ELF-1 (cell line): Measurements from ENCODE around the gene ABCG1.
A peak's percentile ranks its signal among the peaks of the same experiment; 100 is the strongest.

Source experiments
- DNase-seq: peaks from one replicate; pipeline ENCODE4 v3.0.0-alpha.2; 2016; ENCODE audit warnings: low read depth, low spot score

Gene ABCG1

DNA sequence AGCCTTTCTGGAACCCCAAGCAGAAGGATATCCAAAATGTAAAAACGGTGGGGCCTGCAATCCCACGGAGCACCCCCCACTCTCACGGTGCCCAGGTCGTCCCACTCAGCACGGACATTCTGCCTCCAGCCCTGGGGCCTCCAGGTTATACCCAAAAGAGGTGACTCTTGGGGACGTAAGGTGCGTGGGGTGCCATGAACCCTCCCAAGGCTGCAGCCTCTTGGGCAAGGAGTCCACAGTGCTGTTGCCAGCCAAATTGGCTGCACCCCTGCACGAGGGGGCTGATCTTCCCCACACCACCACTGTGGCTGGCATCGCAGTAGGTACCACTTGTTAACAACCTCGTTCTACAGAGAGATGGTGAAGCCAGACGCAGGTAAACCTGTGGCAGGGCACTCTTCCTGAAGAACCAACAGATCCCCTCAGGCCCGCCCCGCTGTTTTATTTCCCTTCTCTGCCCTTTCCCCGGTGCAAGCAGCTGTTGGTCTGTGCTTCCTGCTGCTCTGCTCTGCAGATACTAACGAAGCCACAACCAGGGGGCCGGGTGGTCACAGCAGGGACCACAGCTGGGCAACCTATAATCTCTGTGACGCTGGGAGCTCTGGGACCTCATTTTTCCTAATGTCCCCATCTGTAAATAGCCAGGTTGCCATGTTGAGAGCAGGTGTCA lies 87.6 kb downstream of the ABCG1 start:
- no peak for DNase-seq

DNA sequence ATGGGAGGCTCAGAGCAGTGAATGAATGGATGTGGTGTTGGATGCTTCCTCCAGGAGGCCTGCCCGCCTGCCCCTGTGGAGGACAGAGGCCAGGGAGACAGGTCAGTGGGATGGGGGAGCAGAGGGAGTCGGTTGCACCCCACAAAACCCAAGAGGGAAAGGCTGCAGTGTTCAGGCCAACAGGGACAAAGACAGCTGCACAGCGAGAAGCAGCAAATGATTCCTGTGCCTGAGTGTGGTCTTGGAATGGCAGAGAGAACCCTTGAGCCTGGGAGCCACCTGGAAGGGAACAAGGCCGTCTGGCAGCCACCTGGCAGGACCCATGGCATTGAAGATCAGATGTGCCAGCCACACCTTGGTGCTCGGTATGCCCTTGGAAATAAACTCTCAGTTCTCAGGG lies 88.2 kb downstream of the ABCG1 start:
- no peak for DNase-seq

DNA sequence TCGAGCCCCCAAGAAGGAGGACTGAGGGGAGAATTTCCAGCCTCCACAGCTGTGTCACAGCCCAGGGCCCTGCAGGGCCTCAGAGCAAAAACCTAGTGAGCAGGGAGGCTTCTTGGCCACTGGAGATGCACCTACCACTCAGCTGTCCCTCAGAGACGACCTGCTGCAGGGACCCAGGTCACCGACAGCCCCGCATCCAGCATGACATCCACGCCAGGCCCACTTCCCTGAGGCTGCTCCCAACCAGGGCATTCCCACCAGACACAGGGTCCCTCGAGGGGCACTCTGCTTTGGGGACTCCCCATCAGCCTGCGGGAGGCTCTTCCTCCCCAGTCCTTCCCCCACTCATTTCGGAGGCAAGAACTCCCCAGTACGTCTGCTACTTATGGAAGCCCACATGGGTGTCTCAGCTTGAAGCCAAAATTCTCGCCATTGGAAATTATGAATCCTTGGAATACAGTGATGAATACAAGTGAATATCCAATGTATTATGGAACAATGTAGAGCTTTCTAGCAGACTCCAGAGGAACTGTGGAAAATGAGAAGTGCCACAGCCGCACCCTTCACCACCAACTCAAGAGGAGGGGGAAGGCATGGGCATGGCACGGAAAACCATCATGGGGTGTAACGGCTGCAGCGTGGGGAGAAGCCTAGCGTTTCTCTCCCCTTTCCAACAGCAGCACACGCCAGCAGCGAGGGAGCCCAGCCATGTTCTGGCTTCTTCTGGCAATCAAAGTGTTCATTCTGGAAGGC lies 89.4 kb downstream of the ABCG1 start:
- no peak for DNase-seq

DNA sequence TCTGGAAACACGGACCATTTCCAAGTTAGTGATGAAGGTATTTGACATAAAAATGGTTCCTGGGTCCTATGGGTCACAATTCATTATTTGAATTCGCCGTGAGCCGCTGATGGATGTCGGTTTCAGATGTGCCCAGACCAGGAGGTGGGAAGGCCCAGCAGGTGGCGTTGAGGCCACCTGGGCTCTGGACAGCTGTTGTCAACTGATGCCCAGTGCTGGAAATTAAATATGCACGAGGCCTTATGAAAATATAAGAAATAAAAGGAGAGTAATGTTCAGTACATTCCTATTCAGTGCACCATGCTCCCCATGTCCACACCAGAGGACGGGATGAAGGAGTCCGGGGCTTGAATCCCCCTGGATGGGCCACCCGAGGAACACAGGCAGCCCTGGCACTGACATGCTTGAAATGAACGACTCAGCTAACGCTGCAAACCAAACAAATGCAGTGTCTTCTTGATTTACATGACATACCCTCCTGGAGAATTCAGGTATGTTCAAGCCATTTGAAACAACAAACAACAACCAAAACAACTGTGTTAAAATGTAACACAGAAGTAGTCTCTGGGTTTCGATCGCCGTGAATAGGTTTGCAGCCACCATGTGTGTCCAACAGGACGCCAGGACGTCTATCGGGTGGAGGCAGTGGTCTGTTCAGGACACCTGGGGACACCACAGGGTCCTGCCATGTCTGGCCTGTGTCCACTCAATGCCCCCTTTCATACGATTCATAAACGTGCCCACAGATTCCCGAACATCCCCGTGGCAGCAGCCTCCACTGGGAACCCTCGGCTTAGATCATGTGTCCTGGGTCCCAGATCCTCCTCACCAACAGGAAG lies 90.2 kb downstream of the ABCG1 start:
- no peak for DNase-seq

DNA sequence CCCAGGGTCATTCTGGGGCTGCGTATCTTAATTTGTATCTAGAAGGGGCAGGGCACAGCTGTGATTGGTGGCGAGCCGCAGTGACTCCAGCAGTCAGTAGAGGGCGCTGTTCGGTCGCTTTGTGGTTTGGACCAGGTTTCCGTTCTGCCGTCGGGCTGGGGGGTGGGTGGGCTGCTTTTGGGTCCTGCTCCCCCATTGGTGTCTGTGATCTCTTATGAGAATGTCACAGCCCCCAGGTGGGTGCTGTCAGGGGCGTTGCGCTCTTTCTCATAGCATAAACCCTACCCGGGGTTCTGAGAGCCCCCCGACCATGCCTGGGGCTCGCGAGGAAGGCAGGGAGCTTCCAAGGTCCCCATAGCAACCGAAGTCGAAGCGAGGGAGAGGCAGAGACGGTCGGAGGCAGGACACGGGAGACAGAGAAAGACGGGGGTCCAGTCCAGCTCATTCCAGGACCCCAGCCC lies 90.8 kb downstream of the ABCG1 start:
- DNase-seq, result peak; percentile 84

DNA sequence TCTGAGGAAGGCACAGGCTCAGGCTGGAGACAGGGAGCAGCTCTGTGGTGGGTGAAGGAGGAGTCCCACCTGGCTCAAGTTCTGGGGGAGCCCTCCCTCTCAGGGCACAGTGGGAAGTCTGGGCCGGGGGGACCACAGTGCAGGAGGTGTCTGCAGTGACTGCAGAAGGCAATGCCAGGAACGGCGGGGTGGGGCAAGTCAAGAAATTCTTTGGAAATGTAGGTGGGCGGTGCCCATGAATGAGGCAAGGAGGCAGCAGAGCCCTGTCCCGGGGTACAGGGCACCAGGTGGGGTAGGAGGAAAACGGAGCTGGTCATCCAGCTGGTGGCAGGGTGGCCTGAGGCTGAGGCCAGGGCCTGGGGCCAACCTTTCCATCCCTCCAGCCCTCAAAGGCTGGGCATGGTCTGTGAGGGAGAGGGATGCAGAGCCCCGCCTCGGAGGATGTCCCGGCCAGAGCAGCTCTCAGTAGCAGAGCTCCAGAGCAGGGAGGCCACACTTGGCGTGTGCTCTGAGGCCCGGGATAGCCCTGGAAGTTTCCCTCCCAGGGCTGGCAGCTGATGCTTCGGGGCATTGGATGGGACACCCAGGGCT lies 91.6 kb downstream of the ABCG1 start:
- no peak for DNase-seq

DNA sequence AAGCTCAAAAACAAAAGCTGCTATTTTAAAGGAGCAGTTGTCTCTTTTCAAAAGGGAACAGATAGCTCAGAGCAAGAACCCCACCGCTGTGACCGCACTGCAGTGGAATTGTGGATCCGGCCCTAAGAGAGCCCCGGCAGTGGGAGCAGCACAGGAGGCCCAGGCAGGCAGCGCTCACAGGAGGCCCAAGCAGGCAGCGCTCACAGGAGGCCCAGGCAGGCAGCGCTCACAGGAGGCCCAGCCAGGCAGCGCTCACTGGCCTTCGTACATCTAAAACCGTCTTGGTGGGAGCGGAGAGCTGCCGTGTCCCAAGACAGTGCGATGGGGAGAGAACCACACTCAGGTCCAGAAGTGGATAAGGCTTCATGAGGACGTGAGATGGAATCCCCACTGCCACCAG lies 92.2 kb downstream of the ABCG1 start:
- no peak for DNase-seq

DNA sequence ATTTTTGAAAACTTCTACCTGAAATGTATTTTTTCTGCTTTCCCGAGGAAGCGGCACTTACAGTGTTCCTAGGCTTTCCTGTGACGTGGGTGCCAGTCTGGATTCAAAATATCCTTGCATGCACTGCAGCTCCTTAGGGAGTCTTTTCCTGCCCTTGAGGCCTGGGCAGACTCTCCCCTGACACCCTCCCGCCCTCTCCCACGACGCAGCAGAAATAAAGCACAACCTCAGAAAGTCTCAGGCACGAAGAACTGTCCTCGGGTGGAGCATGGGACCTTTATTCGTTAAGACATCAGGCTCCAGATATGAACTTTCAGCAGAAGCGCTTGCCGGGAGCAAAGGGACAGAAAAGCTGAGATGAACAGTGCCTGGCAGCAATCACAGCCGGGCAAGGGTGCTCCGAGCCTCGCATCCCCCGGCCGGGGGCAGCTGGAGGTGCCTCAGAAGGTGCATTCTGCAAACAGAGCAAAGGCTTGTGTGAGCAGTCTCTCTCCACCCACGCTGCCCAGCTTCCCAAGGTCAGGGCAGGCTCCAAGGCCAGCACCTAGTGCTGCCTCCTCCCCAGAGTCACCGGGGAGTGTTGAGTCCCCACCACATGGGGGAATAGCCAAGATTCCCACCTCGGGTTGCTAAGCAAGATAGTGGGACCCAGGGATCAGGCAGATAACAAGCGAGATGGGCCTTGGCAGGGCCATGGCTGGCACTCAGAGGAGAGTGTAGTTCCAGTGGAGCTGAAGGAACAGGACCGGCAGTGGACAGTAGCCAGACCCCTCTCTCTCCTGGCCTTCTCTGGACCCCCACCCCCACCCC lies 93.1 kb downstream of the ABCG1 start:
- DNase-seq, result no peak

DNA sequence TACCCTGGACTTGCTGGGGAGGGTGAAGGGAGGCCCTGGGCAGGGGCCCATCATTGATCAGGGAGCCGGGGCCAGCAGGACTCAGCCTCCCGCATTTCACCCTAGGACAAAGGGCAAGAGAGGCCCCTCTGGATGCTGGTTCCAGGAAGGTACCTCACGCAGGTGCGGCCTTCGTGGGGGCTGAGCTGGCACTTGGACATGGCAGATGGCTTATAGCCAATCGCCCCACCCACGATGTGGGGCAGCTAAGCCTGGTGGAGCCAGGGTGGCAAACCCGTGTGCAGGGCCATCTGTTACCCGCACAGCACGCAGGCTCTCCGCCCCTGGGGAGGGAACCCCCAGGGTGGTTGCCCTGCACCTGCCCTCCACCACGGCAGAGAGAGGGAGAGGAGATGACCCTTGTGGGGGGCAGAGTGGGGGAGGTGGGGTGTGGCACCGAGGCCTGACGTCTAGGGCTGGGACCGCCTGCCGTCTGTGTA lies 93.7 kb downstream of the ABCG1 start:
- no peak for DNase-seq

DNA sequence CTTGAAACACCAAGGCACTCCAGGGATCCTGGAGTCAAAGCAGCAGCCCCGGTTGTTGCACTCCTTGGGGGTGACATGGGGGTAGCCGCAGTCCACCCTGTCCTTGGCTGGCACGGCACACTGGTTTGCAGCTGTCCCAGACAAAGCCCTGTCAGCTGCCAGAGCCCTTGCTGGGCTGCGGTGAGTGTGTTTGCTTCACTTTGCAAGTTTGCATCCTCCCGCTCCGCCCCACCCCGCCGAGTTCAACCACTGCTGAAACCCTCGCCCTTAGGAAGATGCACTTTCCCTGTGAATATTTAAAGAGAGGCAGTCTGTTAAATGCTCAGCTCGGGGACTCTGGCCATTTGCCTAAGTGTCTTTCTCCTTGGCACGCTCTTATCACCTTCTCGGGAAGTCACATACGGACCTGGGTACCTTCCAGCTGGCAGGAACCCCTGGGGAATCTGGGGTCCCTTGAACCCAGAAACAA lies 94.6 kb downstream of the ABCG1 start:
- DNase-seq, result peak; percentile 64

DNA sequence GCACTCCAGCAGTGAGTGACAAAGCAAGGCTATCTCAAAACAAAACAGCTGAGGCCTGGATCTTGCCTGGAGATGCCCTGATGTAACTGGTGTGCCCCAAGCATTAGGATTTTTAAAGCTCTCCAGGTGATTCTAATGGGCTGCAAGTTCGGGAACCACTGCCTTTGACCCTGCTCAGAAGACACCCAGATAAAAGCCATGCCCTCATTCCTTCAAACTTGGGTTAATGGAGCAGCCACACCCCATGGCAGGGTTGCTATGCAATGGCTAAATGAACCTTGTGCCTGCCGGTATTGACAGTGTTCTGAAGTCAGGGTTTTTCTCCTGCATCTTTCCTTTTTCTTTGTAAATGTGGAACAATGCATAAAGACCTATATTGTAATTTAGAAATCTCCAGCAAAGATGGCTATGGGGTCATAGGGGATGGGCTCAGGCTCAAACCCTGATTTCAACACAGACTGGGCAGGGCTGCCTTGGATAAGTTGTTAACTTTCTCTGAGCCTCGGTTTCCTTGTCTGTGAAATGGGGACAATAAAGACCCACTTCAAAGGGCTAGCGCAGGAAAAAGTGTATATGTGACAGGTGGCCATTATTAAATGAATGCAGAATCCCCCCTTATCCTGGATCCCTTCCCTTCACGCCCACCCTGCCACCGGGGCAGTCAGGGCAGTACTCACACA lies 95.8 kb downstream of the ABCG1 start:
- DNase-seq, result no peak

DNA sequence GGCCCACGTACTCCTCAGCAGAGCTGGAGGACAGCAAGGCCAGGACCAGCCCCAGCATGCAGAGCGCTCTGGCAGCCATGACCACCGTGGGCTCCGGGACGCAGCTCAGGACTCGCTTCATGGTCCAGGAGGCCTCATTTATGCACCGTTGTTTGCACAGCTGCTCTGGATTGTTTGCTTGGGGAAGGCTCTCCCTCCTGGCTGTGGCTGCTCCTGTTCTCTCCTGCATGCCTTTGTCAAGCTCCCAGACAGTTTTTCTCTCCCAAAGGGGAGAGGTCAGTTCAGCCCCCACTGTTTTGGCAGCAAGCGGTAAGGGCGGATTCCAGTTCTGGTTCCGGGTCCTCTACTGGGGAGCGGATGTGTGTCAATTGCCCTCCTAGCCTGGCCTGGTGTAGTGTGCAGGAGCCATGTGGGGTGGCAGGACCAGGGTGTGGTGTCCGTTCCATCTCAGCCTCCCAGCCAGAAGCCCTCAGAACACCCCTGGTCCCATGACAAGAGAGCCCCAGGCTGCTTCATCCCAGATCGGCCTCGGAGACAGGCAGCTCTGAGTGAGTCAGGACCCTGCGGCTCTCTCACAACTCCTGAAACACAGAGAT lies 96.5 kb downstream of the ABCG1 start, which contains the start of gene TFF3:
TFF3 (minus strand) TSS at position 114 of the 596 bp plus-strand sequence; CDS start at position 79, 35 bp downstream.
- DNase-seq, result peak; percentile 42

DNA sequence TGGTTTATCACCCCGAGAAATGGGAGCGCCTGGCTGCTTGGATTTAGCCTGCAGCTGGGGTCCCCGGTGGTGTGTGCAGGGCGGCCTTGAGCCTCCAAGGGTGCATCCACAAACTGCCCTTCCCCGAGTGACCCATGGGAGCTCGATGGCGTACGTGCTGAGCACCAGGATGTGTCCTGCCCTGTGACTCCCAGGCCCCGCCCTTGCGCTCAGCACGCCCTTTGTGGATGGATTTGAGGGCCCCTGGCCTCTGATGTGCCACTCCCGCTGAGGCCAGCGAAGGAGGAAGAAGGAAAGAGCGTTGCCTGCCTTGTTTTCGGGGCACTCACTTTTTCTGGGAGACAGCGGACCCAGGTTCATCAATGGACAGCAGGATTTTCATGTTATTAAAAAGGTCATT lies 98.0 kb downstream of the ABCG1 start:
- DNase-seq, result no peak

DNA sequence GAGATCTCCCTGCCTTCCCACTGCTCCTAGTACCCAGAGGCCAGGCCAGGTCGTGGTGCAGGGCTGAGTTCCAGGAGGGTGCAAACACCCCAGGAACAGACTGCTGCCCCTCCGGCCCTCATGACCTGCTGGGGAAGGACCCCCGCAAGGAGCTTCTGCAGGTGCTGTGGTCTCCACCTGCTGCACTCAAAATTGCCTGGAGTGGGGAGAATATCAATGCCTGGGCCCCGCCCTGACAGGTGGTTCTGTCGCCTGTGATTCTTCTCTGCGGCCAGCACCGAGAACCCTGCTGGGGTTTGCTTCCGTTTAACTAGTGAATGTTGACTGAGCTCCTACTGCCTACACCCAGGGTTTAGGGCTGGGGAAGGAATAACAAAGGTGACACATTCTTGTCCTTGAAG lies 98.4 kb downstream of the ABCG1 start:
- DNase-seq, result no peak

DNA sequence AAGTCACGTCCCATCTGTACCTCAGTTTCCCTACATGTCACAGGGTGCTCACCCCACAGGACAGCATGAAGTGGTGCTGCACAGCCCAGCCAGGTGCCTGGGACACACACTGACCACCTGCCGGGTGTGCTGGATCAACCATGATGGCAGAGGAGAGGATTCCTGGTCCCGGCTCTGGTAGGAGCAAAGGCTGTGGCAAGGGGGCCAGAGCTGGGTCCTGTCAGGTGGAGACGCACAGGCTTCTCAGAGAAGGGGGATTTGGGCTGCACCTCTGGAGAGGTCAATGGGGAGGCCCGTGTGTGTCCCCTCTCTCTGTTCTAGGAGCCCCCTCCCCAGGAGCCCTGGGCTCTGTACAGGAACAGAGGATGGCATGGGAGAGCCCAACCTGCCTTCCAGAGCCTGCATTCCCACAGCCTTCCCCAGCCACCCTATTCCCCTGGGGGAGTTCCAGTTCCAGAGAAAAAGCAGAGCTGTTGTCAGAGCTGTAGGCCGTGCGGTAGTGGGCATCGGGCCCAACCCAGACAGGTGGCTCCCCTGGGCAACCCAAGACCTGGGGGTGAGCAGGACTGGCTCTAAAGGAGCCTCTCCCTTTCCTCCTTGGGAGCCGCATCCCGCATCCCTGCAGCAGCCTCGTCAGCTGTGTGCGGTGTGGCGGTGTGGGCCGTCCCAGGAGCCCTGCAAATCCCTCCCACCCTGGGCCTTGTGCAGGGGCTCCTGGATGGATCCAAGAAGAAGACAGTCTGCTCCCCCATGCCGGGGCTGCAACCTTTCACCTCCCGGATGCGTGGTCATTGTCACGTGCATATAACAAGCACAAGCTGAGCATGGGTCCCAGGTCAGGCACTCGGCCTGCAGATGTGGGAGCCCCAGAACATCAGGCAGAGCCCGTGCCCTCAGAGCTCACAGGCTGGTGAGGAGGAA lies 99.1 kb downstream of the ABCG1 start:
- DNase-seq, result peak; percentile 49

DNA sequence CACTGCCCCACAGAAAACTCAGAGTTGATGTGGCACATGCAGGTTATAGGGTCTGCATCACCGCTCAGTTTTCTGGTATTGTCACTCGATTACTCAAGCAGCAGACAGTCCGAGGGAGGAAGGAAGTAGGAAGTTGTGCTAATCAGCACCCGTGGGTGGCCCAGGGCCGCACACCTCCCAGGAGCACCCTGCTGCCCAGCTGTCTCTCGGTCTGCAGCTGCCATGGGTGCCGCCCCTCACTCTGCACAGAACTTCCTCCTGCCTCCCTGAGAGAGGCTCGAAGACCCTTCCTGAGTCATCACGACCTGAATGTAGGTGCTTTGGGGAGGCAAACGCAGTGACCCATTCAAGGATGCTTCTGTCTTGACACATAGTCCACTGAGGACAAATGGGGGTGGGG lies 100.4 kb downstream of the ABCG1 start:
- DNase-seq, result no peak

DNA sequence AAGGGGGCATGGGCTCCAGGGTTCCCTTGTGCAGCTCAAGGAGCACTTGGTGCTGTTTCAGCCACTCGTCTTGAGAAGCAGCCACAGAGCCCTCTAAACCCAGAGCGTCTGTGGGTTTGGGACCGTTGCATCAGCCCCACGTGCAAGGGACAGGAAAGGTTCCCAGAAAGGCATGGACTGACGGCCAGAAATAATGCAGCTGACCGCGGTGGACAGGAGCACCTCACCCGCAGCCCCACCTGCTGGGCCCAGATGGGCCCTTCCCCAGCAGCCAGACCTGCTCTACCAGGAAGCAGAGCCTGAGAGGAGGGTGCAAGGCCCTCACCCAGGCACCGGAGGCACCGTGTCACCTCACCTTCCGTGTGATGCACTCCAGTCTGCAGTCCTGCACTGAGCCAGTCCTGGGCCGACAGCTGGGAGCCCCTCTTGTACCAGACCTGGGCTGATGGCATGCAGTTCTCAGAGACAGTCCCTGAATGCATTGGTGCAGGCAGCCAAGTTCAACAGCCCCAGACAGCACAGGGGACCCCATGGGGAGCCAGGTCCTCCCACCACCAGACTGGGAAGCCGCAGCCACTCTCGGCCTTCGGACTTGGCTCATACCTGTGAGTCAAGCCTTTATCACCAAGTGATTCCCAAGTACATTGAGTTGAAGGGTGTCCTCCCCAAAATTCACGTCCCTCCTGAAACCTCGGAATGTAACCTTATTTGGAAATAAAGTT lies 101.1 kb downstream of the ABCG1 start:
- DNase-seq, result no peak

DNA sequence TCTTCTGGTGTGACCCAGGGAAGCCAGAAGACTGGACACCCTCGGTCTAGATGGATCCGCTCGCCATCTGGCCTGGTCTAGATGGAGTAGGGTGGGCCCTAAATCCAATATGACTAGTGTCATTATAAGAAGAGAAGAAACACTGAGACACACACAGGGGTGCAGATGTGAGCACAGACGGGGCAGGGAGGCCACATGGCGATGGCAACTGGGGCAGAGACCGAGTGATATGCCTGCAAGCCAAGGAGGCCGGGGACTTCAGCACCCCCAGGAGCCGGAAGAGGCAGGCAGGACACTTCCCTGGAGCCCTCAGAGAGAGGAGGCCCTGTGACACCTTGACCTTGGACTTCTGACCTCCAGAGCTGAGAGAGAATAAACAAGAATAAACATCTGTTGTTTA lies 101.9 kb downstream of the ABCG1 start:
- no peak for DNase-seq
